ENCODE results near the gene VAV1.

VAV1 gene

DNA sequence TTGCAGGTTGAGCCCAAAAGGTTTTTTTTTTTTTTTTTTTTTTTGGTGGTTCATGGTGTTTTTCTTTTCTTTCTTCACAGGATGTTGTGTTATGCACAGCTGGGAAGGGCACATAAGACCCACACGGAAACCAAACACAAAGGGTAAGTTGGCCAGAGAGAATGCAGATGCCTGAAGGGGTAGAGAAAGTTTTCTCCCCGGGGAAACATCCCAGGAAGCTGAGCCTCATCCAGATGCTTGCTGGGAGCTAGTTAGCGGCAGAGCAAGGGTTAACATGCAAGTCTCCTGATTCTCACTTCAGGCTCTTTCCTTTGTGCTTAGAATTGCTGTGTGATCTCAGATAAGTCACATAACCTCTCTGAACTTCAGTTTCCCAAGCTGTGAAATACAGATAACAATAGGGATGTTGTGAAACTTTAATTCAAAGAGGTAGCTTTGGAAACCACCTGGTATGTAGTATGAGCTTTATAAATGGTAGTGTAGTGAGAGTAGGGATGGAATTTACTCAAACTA lies 117.9 kb downstream of the VAV1 start:
- Histone ChIP-seq H3K9ac (ENCODE audit: low read length in 5 of 5) (no peak overlapping the region), H3K4me3 (ENCODE audit: low read depth in 1 of 5, low read length in 5 of 5) (no peak overlapping the region), H3K27me3 (ENCODE audit: control insufficient read depth in 5 of 5, insufficient read depth in 4 of 5, low read length in 5 of 5) (peaks cover 0 to 6% (median 2%) of the 10 kb centered on the region in 5 donors), H3K4me1 (ENCODE audit: control insufficient read depth in 5 of 5, insufficient read depth in 5 of 5, low read length in 5 of 5) (peaks cover 0 to 10% (median 0%) of the 10 kb centered on the region in 5 donors), H3K9me3 (ENCODE audit: control insufficient read depth in 5 of 5, low read length in 5 of 5) (peaks cover 0 to 21% (median 15%) of the 10 kb centered on the region in 5 donors), H3K27ac (ENCODE audit: low read depth, low read length) (no peak overlapping the region), H3K36me3 (ENCODE audit: control insufficient read depth in 5 of 5, insufficient read depth in 5 of 5, low read length in 5 of 5) (no peaks in the 10 kb centered on the region)

DNA sequence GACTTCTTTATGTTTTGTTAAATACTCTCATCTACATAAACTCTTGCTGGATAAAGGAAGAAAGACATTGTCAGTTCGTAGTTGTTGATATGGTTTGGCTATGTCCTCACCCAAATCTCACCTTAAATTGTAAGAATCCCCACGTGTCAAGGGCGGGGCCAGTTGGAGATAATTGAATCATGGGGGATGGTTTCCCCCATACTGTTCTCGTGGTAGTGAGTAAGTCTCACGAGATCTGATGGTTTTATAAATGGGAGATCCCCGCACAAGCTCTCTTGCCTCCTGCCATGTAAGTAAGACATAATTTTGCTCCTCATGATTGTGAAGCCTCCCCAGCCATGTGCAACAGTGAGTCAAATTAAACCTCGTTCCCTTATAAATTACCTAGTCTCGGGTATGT lies 118.4 kb downstream of the VAV1 start:
- Histone ChIP-seq H3K27ac (ENCODE audit: low read depth, low read length) (no peak overlapping the region), H3K9ac (ENCODE audit: low read length in 5 of 5) (no peak overlapping the region), H3K4me3 (ENCODE audit: low read depth in 1 of 5, low read length in 5 of 5) (no peak overlapping the region), H3K9me3 (ENCODE audit: control insufficient read depth in 5 of 5, low read length in 5 of 5) (peaks cover 0 to 26% (median 18%) of the 10 kb centered on the region in 5 donors), H3K27me3 (ENCODE audit: control insufficient read depth in 5 of 5, insufficient read depth in 4 of 5, low read length in 5 of 5) (peaks cover 0 to 9% (median 2%) of the 10 kb centered on the region in 5 donors), H3K36me3 (ENCODE audit: control insufficient read depth in 5 of 5, insufficient read depth in 5 of 5, low read length in 5 of 5) (no peaks in the 10 kb centered on the region), H3K4me1 (ENCODE audit: control insufficient read depth in 5 of 5, insufficient read depth in 5 of 5, low read length in 5 of 5) (peaks cover 0 to 10% (median 0%) of the 10 kb centered on the region in 5 donors)

DNA sequence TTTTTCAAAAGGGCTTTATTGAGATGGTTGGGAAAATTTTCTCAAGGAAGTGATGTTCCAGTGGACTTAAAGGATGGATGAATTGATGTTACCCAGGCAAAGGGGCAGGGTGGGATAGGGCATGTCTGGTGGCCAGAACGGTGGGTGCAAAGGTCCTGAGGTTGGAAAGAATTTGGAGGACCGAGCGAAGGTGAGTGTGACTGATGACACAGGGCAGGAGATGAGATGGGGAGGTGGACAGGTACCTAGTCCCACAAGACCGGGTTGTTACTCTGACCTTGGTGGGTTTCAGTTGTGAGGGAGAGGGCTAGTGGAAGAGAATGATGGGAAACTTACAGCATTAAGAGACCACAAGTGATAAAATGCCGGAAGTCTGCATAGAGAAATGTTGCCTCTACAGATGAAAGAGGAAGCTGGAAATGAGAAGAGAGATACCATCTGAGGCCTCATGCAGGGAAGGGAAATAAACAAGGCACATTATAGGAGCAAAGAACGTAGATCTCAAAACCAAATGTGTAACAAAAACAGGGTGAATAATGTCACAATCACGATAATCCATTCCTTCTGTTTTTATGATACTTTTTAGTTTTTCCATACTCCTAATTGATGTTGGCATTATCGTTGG lies 119.4 kb downstream of the VAV1 start:
- H3K27ac ChIP-seq (ENCODE audit: low read depth, low read length), result no peak overlapping the region

DNA sequence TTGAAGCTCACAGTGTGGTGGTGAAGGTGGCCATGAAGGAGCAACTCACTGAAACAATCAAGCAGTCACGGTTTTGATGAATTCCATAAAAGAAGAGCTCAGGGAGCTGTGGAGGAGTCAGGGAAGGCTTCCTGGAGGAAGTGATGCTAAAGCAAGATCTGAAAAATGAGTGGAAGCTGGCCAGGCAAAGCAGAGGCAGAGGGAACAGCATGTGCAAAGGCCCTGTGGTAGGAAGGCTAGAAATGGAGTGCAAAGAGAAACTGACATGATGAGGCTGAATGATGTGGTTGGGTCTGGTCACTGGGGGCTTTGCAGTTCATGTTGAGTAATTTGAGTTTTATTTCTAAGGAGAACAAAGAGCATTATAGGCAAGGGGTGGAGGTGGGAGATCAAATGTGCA lies 121.8 kb downstream of the VAV1 start:
- peaks cover 2 to 29% (median 22%) of the 10 kb centered on the region in 5 donors for H3K9me3 ChIP-seq (ENCODE audit: control insufficient read depth in 5 of 5, low read length in 5 of 5)
- H3K4me1 ChIP-seq (ENCODE audit: control insufficient read depth in 5 of 5, insufficient read depth in 5 of 5, low read length in 5 of 5), result peaks cover 0 to 4% (median 0%) of the 10 kb centered on the region in 5 donors
- H3K27ac ChIP-seq (ENCODE audit: low read depth, low read length), result no peak overlapping the region
- no peak overlapping the region for H3K4me3 ChIP-seq (ENCODE audit: low read depth in 1 of 5, low read length in 5 of 5)
- no peak overlapping the region for H3K9ac ChIP-seq (ENCODE audit: low read length in 5 of 5)
- no peaks in the 10 kb centered on the region for H3K36me3 ChIP-seq (ENCODE audit: control insufficient read depth in 5 of 5, insufficient read depth in 5 of 5, low read length in 5 of 5)
- H3K27me3 ChIP-seq (ENCODE audit: control insufficient read depth in 5 of 5, insufficient read depth in 4 of 5, low read length in 5 of 5), result peaks cover 0 to 9% (median 0%) of the 10 kb centered on the region in 5 donors

More for the DNA sequence above, 119.4 kb downstream of the VAV1 start:
- no peaks in the 10 kb centered on the region for H3K36me3 ChIP-seq (ENCODE audit: control insufficient read depth in 5 of 5, insufficient read depth in 5 of 5, low read length in 5 of 5)
- H3K9me3 ChIP-seq (ENCODE audit: control insufficient read depth in 5 of 5, low read length in 5 of 5), result peaks cover 0 to 30% (median 24%) of the 10 kb centered on the region in 5 donors
- peaks cover 0 to 9% (median 2%) of the 10 kb centered on the region in 5 donors for H3K27me3 ChIP-seq (ENCODE audit: control insufficient read depth in 5 of 5, insufficient read depth in 4 of 5, low read length in 5 of 5)
- H3K9ac ChIP-seq (ENCODE audit: low read length in 5 of 5), result no peak overlapping the region
- no peak overlapping the region for H3K4me3 ChIP-seq (ENCODE audit: low read depth in 1 of 5, low read length in 5 of 5)
- H3K4me1 ChIP-seq (ENCODE audit: control insufficient read depth in 5 of 5, insufficient read depth in 5 of 5, low read length in 5 of 5), result peaks cover 0 to 10% (median 0%) of the 10 kb centered on the region in 5 donors

GRCh38 chr19:6903446-6903845 lies 130.9 kb downstream of the VAV1 start:
- no peak overlapping the region for H3K9ac ChIP-seq (ENCODE audit: low read length in 5 of 5)
- H3K4me1 ChIP-seq (ENCODE audit: control insufficient read depth in 5 of 5, insufficient read depth in 5 of 5, low read length in 5 of 5), result no peaks in the 10 kb centered on the region
- no peak overlapping the region for H3K27ac ChIP-seq (ENCODE audit: low read depth, low read length)
- no peaks in the 10 kb centered on the region for H3K27me3 ChIP-seq (ENCODE audit: control insufficient read depth in 5 of 5, insufficient read depth in 4 of 5, low read length in 5 of 5)
- no peak overlapping the region for H3K4me3 ChIP-seq (ENCODE audit: low read depth in 1 of 5, low read length in 5 of 5)
- peaks cover 23 to 39% (median 37%) of the 10 kb centered on the region in 5 donors for H3K9me3 ChIP-seq (ENCODE audit: control insufficient read depth in 5 of 5, low read length in 5 of 5)
- H3K36me3 ChIP-seq (ENCODE audit: control insufficient read depth in 5 of 5, insufficient read depth in 5 of 5, low read length in 5 of 5), result no peaks in the 10 kb centered on the region

- Histone ChIP-seq H3K27me3 (ENCODE audit: control insufficient read depth in 5 of 5, insufficient read depth in 4 of 5, low read length in 5 of 5) (no peaks in the 10 kb centered on the region), H3K36me3 (ENCODE audit: control insufficient read depth in 5 of 5, insufficient read depth in 5 of 5, low read length in 5 of 5) (no peaks in the 10 kb centered on the region), H3K9ac (ENCODE audit: low read length in 5 of 5) (no peak overlapping the region), H3K4me1 (ENCODE audit: control insufficient read depth in 5 of 5, insufficient read depth in 5 of 5, low read length in 5 of 5) (no peaks in the 10 kb centered on the region), H3K4me3 (ENCODE audit: low read depth in 1 of 5, low read length in 5 of 5) (peak overlapping the region in 3 of 5 donors; percentile 4 to 17 (median 12)), H3K9me3 (ENCODE audit: control insufficient read depth in 5 of 5, low read length in 5 of 5) (peaks cover 16 to 25% (median 22%) of the 10 kb centered on the region in 5 donors), H3K27ac (ENCODE audit: low read depth, low read length) (no peak overlapping the region)
Observed at GRCh38 chr19:6906559-6907060, 134.1 kb downstream of the VAV1 start.

Data from subcutaneous abdominal adipose tissue (tissue), 5 donors.